Right lobe of liver (tissue), 4 donors: ENCODE results near the gene DPY19L1.
"Not testable (repeated sequence)": the region's sequence is repeated elsewhere in the genome, so short reads cannot be mapped to it uniquely, and the experiment has no call there.

Experiments
- CTCF ChIP-seq, 4 donors: fragments of 200-600 bp in 3 of 4; fragments of 450-650 bp in 1 of 4; IDR thresholded peaks; one replicate each; pipeline versions ENCODE4 v1.5.1 to v1.8.0; 2016 to 2022; ENCODE audit warnings: antibody characterized with exemption in 4 of 4, mild to moderate bottlenecking in 2 of 4
- POLR2A ChIP-seq: fragments of 450-650 bp; IDR thresholded peaks from one replicate; pipeline ENCODE4 v1.6.1; 2017; ENCODE audit warnings: antibody characterized with exemption, mild to moderate bottlenecking
- donor health status: DM: no; HTN: no; CAD: no.
- donor health status: DM: no; HTN: no; CAD: no.
- donor health status: DM: no; HTN: yes; CAD: no.

- TF ChIP-seq CTCF (IDR thresholded peaks at IDR 0.05); POLR2A: not testable (repeated sequence)
Measured at GRCh38 chr7:34979124-34979523, 58.2 kb downstream of the DPY19L1 start.
